CD4-positive, alpha-beta T cell treated with Interleukin-4 for 4 hours (primary cell): ENCODE results near the gene OR1J1.

Experiments
- DNase-seq: peaks from one replicate; pipeline ENCODE4 v3.0.0-alpha.2; 2020

Gene OR1J1

GRCh38 chr9:122444041-122444733, 33.5 kb downstream of the OR1J1 start:
- DNase-seq: no peak

GRCh38 chr9:122442568-122442967, 35.2 kb downstream of the OR1J1 start:
- no peak for DNase-seq
